OCI-LY3 (cell line): ENCODE results near the gene RASD1.

ENCODE experiments used
- CTCF ChIP-seq: fragments of 200-600, 300-600 bp; sonication (generic); IDR thresholded peaks from 2 replicates; pipeline ENCODE4 v1.5.1; 2014; ENCODE audit warnings: antibody characterized with exemption, low read length, low read depth
- EZH2phosphoT487 ChIP-seq: fragments of 200-600 bp; shearing (Covaris generic); IDR thresholded peaks from 2 replicates; pipeline ENCODE4 v1.6.1; 2018; ENCODE audit warnings: antibody characterized with exemption, mixed run types, low read depth

- TF ChIP-seq CTCF = no peak
- TF ChIP-seq EZH2phosphoT487 = no peak
Measured at GRCh38 chr17:17453088-17453487, 43.1 kb downstream of the RASD1 start.
